ENCODE data around the gene MID1. TPM values are rescaled to one million over a fixed set of nuclear protein-coding genes. Genes with fewer than 3 reads are reported as not detected.

Gene MID1
- total RNA-seq, 4 donors from 2014 or later, result 5.0 to 8.0 (median 6.4) TPM

DNA sequence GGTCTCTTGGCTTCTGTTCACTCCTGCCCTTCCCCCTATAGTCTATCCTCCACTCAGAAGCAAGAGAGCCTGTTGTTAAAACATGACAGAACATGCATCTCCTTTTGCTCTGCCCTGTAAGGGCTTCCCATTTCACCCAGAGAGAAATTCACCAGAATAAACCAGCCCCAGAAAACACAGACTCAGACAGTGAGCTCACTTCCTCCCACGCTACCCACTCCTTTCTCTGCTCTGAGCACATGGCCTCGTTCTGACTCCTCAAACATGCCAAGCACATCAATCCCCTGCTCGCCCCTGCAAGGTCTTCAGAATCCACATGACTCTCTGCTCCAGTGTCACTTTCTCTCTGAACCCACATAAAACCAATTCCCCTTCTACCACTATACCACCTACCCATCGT is 50.4 kb downstream of the MID1 start:
- H3K9me3 ChIP-seq, result no peaks in the 10 kb centered on the region
- H3K27me3 ChIP-seq, result no peaks in the 10 kb centered on the region
- peaks cover 2% of the 10 kb centered on the region for H3K4me1 ChIP-seq
- TF ChIP-seq POLR2AphosphoS5 (IDR thresholded peaks at IDR 0.05), result no peak
- TF ChIP-seq, protein P1, sequence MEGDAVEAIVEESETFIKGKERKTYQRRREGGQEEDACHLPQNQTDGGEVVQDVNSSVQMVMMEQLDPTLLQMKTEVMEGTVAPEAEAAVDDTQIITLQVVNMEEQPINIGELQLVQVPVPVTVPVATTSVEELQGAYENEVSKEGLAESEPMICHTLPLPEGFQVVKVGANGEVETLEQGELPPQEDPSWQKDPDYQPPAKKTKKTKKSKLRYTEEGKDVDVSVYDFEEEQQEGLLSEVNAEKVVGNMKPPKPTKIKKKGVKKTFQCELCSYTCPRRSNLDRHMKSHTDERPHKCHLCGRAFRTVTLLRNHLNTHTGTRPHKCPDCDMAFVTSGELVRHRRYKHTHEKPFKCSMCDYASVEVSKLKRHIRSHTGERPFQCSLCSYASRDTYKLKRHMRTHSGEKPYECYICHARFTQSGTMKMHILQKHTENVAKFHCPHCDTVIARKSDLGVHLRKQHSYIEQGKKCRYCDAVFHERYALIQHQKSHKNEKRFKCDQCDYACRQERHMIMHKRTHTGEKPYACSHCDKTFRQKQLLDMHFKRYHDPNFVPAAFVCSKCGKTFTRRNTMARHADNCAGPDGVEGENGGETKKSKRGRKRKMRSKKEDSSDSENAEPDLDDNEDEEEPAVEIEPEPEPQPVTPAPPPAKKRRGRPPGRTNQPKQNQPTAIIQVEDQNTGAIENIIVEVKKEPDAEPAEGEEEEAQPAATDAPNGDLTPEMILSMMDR (IDR thresholded peaks at IDR 0.05), result no peak
- TF ChIP-seq POLR2A (IDR thresholded peaks at IDR 0.05), result no peak
- no peak for TF ChIP-seq EP300 (IDR thresholded peaks at IDR 0.05)
- 57% methylated on average over 4 of the region's 4 CpGs for WGBS
- no peaks in the 10 kb centered on the region for H3K36me3 ChIP-seq
- no peak for DNase-seq (ENCODE audit: low spot score in 2 of 2)
- H3K4me3 ChIP-seq, result no peak overlapping the region
- H3K27ac ChIP-seq, result no peak overlapping the region

DNA sequence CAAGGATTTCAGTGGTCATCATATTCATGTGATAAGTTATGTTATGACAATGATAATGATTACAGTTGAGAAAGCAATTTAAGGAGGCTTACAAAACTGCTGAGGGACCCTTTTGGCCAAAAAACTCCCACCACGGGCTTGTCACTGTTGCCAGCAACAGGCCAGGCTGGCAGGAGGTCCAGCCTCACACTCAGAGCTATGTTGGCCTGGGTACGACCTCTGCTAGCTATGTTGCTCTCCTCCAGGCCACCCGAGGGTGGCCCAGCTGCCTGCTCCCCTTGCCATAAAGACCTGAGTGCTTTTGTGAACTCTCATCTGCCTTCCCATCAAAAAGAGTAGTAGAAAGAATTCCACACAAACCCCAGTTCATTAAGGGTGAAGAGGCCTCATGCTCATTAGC is 52.0 kb downstream of the MID1 start:
- H3K27me3 ChIP-seq, result no peaks in the 10 kb centered on the region
- WGBS, result 61% methylated on average over 3 of the region's 3 CpGs
- no peak overlapping the region for H3K27ac ChIP-seq
- no peaks in the 10 kb centered on the region for H3K36me3 ChIP-seq
- TF ChIP-seq, protein P1 (IDR thresholded peaks at IDR 0.05), result no peak
- TF ChIP-seq POLR2AphosphoS5 (IDR thresholded peaks at IDR 0.05) (no peak), EP300 (IDR thresholded peaks at IDR 0.05) (no peak), POLR2A (IDR thresholded peaks at IDR 0.05) (no peak)
- H3K9me3 ChIP-seq, result no peaks in the 10 kb centered on the region
- H3K4me1 ChIP-seq, result peaks cover 2% of the 10 kb centered on the region
- no peak for DNase-seq (ENCODE audit: low spot score in 2 of 2)
- no peak overlapping the region for H3K4me3 ChIP-seq

- H3K4me1 ChIP-seq, result peaks cover 2% of the 10 kb centered on the region
- DNase-seq (ENCODE audit: low spot score in 2 of 2), result no peak
- H3K27ac ChIP-seq, result no peak overlapping the region
- no peak overlapping the region for H3K4me3 ChIP-seq
- WGBS, result 93% methylated on average over 13 of the region's 20 CpGs
- H3K27me3 ChIP-seq, result no peaks in the 10 kb centered on the region
- H3K9me3 ChIP-seq, result no peaks in the 10 kb centered on the region
- H3K36me3 ChIP-seq, result no peaks in the 10 kb centered on the region
- TF ChIP-seq POLR2A (IDR thresholded peaks at IDR 0.05), result no peak
- TF ChIP-seq, protein P1 (IDR thresholded peaks at IDR 0.05), result no peak
- no peak for TF ChIP-seq EP300 (IDR thresholded peaks at IDR 0.05)
- TF ChIP-seq POLR2AphosphoS5 (IDR thresholded peaks at IDR 0.05), result no peak
Measured at GRCh38 chrX:10567136-10567535, 53.2 kb downstream of the MID1 start.

GRCh38 chrX:10566716-10567097 is 53.7 kb downstream of the MID1 start:
- Histone ChIP-seq H3K27ac (no peak overlapping the region), H3K9me3 (no peaks in the 10 kb centered on the region), H3K27me3 (no peaks in the 10 kb centered on the region), H3K4me3 (no peak overlapping the region), H3K36me3 (no peaks in the 10 kb centered on the region), H3K4me1 (peaks cover 2% of the 10 kb centered on the region)
- WGBS, result 70% methylated on average over 11 of the region's 11 CpGs
- TF ChIP-seq EP300 (IDR thresholded peaks at IDR 0.05) (no peak), POLR2AphosphoS5 (IDR thresholded peaks at IDR 0.05) (no peak), POLR2A (IDR thresholded peaks at IDR 0.05) (no peak)
- TF ChIP-seq, protein P1 (IDR thresholded peaks at IDR 0.05), result no peak
- DNase-seq (ENCODE audit: low spot score in 2 of 2), result no peak

- Histone ChIP-seq H3K36me3 (no peaks in the 10 kb centered on the region), H3K4me3 (no peak overlapping the region), H3K27me3 (no peaks in the 10 kb centered on the region), H3K27ac (no peak overlapping the region), H3K4me1 (no peaks in the 10 kb centered on the region), H3K9me3 (no peaks in the 10 kb centered on the region)
- TF ChIP-seq POLR2AphosphoS5 (IDR thresholded peaks at IDR 0.05), result no peak
- TF ChIP-seq, protein P1 (IDR thresholded peaks at IDR 0.05), result no peak
- TF ChIP-seq POLR2A (IDR thresholded peaks at IDR 0.05), result no peak
- no peak for TF ChIP-seq EP300 (IDR thresholded peaks at IDR 0.05)
- WGBS, result 87% methylated on average over 3 of the region's 3 CpGs
- DNase-seq (ENCODE audit: low spot score in 2 of 2), result no peak
Measured at GRCh38 chrX:10564484-10564883, 55.9 kb downstream of the MID1 start.

Measured in suprapubic skin (tissue), 4 donors.